Measurements from ENCODE around the gene CAMKV. TPM values are rescaled to one million over a fixed set of nuclear protein-coding genes. Genes with fewer than 3 reads are reported as not detected.

Gene CAMKV
- total RNA-seq, 2 experiments from 2014 or later = 1.8 to 2.1 TPM

DNA sequence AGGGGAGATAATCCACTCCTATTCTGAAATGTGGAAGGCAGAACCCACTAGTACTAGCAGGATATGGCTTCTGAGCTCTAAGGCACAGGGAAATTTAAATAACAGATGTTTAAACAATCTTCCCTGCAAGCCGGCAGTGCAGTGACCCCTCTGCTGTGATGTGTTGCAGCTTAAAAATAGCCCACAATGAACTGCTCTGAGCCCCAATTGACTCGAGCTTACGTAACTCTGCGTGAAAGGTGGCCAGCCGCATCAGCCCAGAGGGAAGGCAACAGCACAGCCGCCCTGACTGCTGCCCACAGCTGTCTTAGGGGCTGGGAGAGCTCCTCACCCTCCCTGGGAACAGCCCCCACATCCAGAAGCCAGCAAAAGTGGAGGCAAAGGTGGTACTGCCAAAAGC lies 12.5 kb upstream of the CAMKV start:
- Mint-ChIP-seq H3K4me1 (ENCODE audit: low read depth) (no peaks in the 10 kb centered on the region), H3K27me3 (no peaks in the 10 kb centered on the region), H3K36me3 (ENCODE audit: low read depth) (no peaks in the 10 kb centered on the region), H3K9me3 (no peaks in the 10 kb centered on the region), H3K4me3 (no peak overlapping the region), H3K27ac (no peak overlapping the region)
- intact Hi-C loops (cut with micrococcal nuclease) = no loop called here
- DNase-seq (no peak), ATAC-seq (no peak)
- POLR2A ChIA-PET = interaction anchor here (1.0 kb wide), 1 partner anchor 20 kb away, joined by 3 read pairs; no protein-coding TSS in a partner anchor
- CTCF ChIA-PET = interaction anchor here (1.1 to 1.6 kb wide), 2 partner anchors 11 to 44 kb away, joined by 3 to 4 read pairs; no protein-coding TSS in a partner anchor
- no peak for TF ChIP-seq CTCF (IDR thresholded peaks at IDR 0.05)

- H3K4me1 Mint-ChIP-seq (ENCODE audit: low read depth) = no peaks in the 10 kb centered on the region
- H3K9me3 Mint-ChIP-seq = no peaks in the 10 kb centered on the region
- ChIA-PET CTCF (interaction anchor here (0.7 to 1.1 kb wide), 2 partner anchors 25 to 42 kb away, joined by 3 to 4 read pairs; no protein-coding TSS in a partner anchor), POLR2A (interaction anchor here (0.6 kb wide), 1 partner anchor 34 kb away, joined by 3 read pairs; no protein-coding TSS in a partner anchor)
- no peak for TF ChIP-seq CTCF (IDR thresholded peaks at IDR 0.05)
- H3K36me3 Mint-ChIP-seq (ENCODE audit: low read depth) = no peaks in the 10 kb centered on the region
- H3K27ac Mint-ChIP-seq = no peak overlapping the region
- DNase-seq (no peak), ATAC-seq (no peak)
- no peaks in the 10 kb centered on the region for H3K27me3 Mint-ChIP-seq
- intact Hi-C loops (cut with micrococcal nuclease) = no loop called here
- no peak overlapping the region for H3K4me3 Mint-ChIP-seq
Measured at GRCh38 chr3:49880581-49881315, 11.0 kb upstream of the CAMKV start.

DNA sequence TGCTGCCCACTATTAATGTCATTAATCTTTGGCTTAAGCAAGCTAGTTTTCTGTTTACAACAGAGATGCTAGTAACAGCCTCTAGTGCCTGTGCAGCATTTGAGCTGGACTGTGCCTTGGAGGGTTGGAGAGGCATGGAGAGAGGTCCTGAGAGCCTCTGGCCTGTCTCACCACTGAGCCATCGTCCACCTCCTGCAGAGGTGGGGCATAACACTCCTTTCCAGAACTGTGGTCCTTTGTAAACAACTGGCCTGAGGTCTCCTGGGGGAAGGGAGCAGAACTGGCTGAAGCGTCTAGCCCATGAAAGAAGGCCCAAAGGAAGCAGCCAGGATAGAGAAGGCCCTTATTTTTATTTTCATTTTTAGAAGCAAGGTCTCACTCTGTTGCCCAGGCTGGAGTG lies 10.0 kb upstream of the CAMKV start:
- no peak overlapping the region for H3K4me3 Mint-ChIP-seq
- H3K27me3 Mint-ChIP-seq = no peaks in the 10 kb centered on the region
- ChIA-PET POLR2A (no interaction called here), CTCF (interaction anchor here (1.0 kb wide), 1 partner anchor 23 kb away, joined by 3 read pairs; no protein-coding TSS in a partner anchor)
- no peak overlapping the region for H3K27ac Mint-ChIP-seq
- TF ChIP-seq CTCF (IDR thresholded peaks at IDR 0.05) = no peak
- no peak for ATAC-seq
- no peaks in the 10 kb centered on the region for H3K4me1 Mint-ChIP-seq (ENCODE audit: low read depth)
- H3K9me3 Mint-ChIP-seq = no peaks in the 10 kb centered on the region
- no peaks in the 10 kb centered on the region for H3K36me3 Mint-ChIP-seq (ENCODE audit: low read depth)
- no peak for DNase-seq
- intact Hi-C loops (cut with micrococcal nuclease) = no loop called here

DNA sequence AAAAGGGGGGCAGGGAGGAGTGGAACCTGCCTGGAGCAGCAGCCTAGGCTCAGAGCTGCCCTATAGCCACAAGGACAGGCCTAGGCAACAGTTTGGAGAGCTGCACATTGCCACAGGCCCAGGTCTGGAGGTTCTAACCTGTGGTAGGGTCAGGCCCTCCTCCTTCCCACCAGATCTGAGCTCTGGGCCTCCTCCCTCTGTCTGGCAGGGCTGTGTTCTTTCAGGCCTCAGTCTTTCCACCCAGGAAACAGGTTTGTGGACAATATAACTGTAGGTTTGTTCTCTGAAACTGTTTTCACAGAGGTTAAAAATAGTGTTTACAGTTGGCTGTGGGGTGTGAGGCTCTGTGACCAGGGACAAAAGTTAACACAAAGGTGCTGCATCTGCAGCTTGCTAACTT lies 9.0 kb upstream of the CAMKV start:
- CTCF ChIA-PET = interaction anchor here (1.0 to 1.4 kb wide), 2 partner anchors 14 to 22 kb away, joined by 3 to 4 read pairs; no protein-coding TSS in a partner anchor

More for the DNA sequence above, 9.0 kb upstream of the CAMKV start:
- Mint-ChIP-seq H3K27ac (no peak overlapping the region), H3K4me3 (no peak overlapping the region), H3K27me3 (no peaks in the 10 kb centered on the region), H3K9me3 (no peaks in the 10 kb centered on the region), H3K36me3 (ENCODE audit: low read depth) (no peaks in the 10 kb centered on the region), H3K4me1 (ENCODE audit: low read depth) (no peaks in the 10 kb centered on the region)
- ATAC-seq (no peak), DNase-seq (no peak)
- intact Hi-C loops (cut with micrococcal nuclease) = no loop called here
- no peak for TF ChIP-seq CTCF (IDR thresholded peaks at IDR 0.05)
- POLR2A ChIA-PET = interaction anchor here (1.2 kb wide), 1 partner anchor 11 kb away, joined by 3 read pairs; no protein-coding TSS in a partner anchor

All from activated CD8-positive, alpha-beta T cell treated with anti-CD3 and anti-CD28 coated beads for 36 hours (primary cell).